Medulla oblongata (tissue), 1 donor: ENCODE results near the gene TPCN2.
"Not testable (repeated sequence)": the region's sequence is repeated elsewhere in the genome, so short reads cannot be mapped to it uniquely, and the experiment has no call there.

Source experiments
- DNase-seq: peaks from one replicate; pipeline ENCODE4 v3.0.0-alpha.2; 2015; ENCODE audit errors: extremely low spot score

Gene TPCN2

DNA sequence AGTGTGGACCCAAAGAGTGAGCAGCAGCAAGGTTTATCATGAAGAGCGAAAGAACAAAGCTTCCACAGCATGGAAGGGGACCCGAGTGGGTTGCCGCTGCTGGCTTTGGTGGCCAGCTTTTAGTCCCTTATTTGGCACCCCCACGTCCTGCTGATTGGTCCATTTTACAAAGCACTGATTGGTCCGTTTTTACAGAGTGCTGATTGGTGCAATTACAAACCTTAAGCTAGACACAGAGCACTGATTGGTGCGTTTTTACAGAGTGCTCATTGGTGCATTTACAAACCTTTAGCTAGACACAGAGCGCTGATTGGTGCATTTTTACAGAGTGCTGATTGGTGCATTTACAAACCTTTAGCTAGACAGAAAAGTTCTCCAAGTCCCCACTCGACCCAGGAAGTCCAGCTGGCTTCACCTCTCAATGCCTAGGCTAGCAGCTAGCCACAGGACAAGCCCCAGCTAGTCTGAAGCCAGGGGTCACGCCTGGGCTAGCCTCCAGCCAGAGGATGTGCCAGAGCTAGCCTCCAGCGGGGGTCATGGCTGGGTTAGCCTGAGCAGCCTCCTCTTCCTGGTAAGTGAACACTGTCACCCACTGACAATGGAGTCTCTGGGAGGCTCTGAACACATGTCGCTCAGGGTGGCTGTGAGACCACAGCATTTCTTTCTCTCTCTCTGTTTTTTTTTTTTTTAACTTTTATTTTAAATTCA, 100.8 kb downstream of the TPCN2 start:
- not testable (repeated sequence) for DNase-seq

GRCh38 chr11:69150175-69150574, 101.4 kb downstream of the TPCN2 start:
- no peak for DNase-seq

- no peak for DNase-seq
Observed at GRCh38 chr11:69151836-69152235, 103.1 kb downstream of the TPCN2 start.

DNA sequence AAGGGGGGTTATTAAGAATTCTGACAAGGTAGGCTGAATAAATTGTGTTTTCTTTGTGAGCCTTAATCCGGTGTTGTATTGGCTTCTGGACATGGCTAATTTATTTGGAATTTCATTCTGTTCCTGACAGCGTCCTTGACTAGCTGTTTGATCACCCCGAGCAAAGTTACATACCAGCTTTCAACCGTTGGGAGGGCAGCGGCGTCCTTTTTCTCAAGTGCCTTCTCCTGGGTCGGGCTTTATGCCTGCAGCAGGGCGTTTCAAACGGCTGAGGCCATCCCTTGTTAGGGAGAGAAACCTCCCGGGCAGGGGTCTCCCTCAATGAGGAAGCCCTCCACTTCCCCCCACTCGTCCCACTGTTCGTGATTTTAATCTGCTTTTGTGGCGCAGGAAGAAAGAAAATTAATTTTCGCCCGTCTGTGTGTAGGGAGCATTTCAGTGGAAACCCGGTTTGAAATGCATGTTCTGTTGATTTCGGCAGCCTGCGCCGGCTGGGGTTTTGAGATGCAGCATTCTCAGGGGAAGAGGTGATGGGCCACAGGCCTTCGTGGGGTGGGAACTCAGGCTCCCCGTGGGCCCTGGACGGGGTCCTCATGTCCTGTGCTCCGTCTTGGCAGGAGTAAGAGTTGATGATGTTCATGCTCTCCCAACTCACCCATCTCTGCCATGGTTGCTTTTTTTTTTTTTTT, 104.1 kb downstream of the TPCN2 start:
- no peak for DNase-seq

- DNase-seq: no peak
Observed at GRCh38 chr11:69153661-69154060, 104.9 kb downstream of the TPCN2 start.

DNA sequence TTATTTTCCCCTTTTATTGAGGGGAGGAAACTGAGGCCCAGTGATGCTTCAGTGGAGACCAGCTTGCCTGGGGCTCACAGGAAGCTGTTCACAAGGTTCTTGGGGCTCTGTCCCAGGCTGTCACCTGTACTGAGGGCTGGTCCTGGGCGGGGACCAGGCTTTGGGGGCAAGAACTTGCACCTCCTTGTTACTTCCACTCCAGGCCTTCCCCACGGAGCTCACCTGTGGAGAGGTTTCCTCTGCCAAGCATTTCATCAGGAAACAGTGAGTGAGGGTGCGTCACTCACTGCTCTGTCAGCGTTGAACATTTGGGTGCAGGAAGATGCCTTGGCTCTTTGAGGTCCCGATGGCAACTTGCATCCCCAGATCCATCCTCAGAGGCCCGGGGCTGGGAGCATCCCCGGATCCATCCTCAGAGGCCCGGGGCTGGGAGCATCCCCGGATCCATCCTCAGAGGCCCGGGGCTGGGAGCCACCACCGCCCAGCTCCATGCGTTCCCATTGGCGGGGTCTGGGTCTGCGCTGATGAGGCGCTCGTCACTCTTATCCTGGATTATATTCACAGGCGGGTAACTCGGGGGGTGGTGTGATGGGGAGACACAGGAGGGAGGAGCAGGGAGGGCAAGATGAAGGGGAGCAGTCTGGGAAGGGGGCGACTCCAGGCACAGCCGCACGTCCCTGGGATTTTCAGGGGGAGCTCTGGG, 105.6 kb downstream of the TPCN2 start:
- no peak for DNase-seq

DNA sequence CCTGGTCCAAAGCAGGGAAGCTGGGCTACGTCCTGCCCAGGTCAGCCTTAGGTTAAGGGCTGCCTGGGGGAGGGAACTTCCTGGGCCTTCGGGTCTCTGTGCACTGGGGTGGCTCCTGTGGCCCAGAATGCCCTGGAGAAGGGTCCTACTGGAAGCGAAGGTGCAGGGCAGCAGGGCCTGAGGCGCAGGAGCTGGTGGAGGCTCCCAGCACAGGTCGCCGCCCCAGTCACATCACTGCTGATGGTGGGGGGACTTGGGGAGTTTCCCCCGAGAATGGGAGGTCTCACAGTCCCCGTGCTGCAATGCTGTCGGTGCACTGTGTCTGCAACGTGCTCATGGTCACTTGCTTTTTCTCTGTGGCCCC, 106.2 kb downstream of the TPCN2 start:
- DNase-seq: no peak

DNA sequence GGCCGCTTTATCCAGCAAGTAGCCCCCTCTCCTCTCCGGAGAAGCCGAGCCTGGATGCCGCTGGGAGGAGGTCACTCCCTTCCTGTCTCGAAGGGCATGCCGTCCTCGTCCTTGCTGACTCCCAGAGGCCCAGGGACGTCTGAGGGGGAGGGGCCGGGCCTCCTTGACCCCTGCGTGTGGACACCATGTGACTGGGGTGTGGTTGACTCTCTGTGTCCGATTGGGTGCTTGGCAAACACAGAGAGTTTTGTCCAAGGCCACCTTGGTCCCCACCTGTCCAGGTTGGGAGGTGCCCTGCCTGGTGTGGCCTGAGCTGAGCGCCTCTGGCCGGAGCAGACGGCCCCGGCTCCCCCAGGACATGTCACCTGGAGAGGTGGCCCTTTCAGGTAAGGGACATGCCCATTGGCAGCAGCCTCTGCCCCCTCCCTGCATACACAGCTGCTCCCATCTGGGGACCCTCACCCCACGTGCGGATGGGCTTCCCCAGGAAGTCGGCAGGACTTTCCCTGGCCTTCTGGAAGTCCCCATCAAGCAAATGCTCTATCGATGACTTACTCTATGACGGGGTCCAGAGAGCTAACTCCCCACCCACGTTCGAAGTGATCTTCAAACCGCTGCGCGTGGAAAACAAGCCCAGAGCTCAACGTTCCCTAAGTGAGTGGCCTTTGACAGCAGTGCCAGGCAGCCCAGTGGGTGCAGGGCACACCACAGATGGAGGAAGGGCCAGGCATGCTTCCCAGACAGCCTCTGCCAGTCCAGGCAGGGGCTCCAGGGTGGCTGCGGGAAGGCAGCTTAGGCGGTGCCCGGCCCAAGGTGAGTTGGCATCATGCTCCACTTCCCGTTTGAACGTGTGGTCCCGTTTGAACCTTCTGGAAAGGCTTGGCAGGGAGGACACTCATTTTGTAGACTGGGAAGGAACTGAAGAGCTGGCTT, 106.8 kb downstream of the TPCN2 start, which contains the start of gene SMIM38:
SMIM38 (plus strand) TSS at position 634 of the 933 bp plus-strand sequence. CDS start 1,912 bp downstream, outside the sequence.
- peak; percentile 42 for DNase-seq

- DNase-seq: no peak
Observed at GRCh38 chr11:69156235-69156639, 107.5 kb downstream of the TPCN2 start.

DNA sequence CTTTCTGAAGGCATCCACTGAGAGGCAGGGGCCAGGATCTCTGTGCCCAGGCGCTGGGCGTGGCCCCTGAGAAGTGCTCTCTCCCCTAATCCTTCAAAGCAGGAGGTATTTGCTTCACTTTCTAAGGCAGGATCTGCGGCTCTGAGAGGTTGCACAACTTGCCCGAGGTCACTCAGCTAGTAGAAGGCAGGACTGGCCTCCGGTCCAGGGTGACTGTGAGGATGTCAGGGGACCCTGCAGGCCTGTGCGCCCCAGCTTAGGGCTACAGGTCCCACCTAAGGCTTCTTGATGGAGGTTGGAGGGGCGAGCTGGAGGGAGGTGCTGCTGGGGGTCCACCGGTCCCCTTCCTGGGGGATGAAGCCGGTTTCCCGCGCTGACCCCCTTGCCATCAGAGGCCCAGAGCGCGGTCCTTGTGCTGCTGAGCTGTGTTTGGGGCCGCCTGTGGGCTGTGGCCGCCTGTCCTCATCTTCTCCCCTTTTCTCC, 108.0 kb downstream of the TPCN2 start:
- DNase-seq: no peak

- DNase-seq: peak; percentile 89
Observed at GRCh38 chr11:69157156-69157821, 108.6 kb downstream of the TPCN2 start.

DNA sequence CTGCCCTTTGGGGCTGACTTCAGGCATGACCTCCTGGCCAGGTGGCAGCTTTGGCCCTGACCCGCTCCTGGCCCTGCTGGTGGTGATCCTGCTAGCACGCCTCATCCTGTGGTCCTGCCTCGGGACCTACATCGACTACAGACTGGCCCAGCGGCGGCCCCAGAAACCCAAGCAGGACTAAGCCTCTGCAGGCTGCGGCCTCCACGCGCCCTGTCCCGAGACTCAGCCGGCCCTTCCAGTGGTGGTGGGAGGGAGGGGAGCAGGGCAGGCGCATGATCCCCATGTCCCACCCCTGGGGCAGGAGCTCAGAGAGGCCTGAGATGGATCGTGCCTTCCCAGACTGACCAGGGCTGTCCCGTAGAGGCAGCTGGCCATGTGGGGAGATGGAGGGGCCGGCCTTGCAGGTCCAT, 109.1 kb downstream of the TPCN2 start:
- DNase-seq: no peak

- DNase-seq: no peak
Observed at GRCh38 chr11:69158301-69159149, 109.8 kb downstream of the TPCN2 start.

- DNase-seq: no peak
Observed at GRCh38 chr11:69159150-69159852, 110.6 kb downstream of the TPCN2 start.

- no peak for DNase-seq
Observed at GRCh38 chr11:69160296-69161116, 111.8 kb downstream of the TPCN2 start.

GRCh38 chr11:69161117-69161407, 112.3 kb downstream of the TPCN2 start:
- no peak for DNase-seq

GRCh38 chr11:69162505-69162904, 113.8 kb downstream of the TPCN2 start:
- no peak for DNase-seq

- no peak for DNase-seq
Observed at GRCh38 chr11:69163842-69164241, 115.1 kb downstream of the TPCN2 start.

DNA sequence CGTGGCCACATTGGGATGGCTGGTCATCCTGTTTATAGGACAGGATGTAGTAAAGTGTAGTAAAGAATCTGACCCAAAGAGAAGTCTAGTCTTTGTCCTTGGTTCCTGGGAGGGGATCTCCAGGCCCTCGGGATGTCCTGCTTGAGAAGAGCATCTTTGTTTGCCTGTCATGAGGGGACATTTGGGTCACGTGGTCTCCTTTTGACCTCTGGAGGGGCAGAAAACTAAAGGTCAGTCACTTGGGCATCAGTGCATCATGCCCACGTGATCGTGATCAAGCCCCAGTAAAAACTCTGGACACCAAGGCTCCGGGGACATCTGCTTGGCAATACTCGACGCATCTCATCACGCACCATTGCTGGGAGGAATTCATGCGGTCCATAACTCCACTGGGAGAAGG, 116.1 kb downstream of the TPCN2 start:
- DNase-seq: no peak
